HS-27A (cell line): ENCODE measurements around the gene KCNT1.

ENCODE experiments used
- DNase-seq: peaks from one replicate; pipeline ENCODE4 v3.0.0-alpha.2; 2012; ENCODE audit warnings: low read depth, missing footprints

The KCNT1 gene

GRCh38 chr9:135700525-135700924 is 1.5 kb upstream of the KCNT1 start:
- no peak for DNase-seq

DNA sequence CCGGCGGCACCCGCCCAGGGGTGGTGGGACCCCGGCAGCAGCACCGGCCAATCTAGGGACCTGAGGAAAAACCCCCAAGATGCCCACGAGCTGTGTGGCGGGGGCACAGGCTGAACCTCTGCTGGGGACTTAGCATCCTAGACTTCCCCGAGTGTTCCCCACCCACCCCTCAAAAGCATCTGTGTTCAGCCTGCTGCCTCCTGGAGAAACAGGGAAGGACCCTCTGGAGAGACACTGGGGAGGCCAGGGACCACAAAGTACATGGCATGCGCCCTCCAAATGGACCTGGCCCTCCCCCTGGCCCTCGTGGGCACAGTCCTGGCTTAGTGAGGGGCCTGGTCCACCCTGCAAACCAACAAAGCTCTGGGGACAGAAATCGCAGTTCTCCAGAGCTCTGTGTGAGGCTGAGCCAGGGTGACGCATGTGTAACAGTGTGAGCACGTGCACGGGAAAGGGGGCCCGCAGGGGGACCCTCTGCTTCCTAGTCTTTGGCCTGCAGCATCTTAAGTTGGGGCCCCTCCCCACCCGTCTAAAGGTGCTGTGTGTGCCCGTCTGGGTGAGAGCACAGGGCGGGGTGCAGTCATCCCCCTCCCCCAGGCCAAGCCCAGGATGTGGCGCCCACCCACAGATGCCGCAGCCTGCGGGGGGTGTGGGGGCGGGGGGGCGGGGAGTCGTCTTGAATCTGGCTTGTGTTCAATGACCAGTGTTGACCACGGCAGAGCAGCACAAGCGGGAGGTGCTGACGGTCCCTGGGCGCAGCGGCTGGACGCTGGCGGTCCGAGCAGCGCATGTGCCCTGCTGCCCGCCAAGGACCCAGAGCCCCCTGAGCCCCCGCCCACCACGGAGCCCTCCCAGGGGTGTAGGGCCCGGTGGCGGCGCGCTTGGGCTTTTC is 672 bp upstream of the KCNT1 start:
- DNase-seq, result no peak

- DNase-seq, result no peak
Measured at GRCh38 chr9:135703726-135704125, 1.7 kb downstream of the KCNT1 start.

DNA sequence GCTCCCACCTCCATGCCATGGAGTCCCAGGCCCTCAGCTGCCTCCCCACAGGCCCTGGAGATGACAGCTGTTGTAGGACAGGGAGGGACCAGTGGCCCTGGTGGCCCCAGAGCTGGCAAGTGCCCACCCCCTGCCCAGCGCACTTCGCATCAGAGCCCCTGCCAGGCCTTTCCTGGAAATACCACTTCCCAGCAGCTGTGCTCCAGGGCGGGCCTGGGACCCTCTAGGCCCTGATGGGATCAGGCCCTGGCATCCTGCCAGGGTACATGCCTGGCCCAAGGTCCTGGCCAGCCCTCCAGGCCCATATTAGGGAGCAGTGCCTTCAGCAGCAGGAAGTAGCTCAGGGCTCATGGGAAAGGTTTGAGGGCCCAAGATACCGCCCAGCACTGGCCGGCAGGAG is 2.5 kb downstream of the KCNT1 start:
- no peak for DNase-seq

DNA sequence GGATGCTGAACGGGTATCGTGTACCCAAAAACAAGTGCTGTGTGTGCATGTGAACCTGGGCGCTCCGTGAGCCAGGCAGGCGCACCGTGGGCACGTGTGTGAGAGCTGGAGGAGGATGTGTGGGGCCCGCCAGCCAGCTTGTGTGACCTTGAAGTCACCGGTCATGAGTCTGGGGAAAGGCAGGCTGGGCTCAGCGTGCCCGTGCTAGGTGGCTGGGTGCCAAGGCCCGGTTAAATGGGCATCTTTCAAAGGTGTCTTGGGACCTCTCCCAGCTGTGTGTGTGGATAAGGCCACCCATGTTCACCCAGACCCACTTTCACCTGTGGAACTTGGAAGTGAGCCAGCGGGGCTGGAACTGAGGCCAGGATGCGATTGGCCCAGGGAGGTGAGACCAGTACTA is 3.4 kb downstream of the KCNT1 start:
- DNase-seq, result no peak

- DNase-seq, result no peak
Measured at GRCh38 chr9:135706288-135706687, 4.3 kb downstream of the KCNT1 start.

- DNase-seq, result no peak
Measured at GRCh38 chr9:135707252-135708138, 5.5 kb downstream of the KCNT1 start.

DNA sequence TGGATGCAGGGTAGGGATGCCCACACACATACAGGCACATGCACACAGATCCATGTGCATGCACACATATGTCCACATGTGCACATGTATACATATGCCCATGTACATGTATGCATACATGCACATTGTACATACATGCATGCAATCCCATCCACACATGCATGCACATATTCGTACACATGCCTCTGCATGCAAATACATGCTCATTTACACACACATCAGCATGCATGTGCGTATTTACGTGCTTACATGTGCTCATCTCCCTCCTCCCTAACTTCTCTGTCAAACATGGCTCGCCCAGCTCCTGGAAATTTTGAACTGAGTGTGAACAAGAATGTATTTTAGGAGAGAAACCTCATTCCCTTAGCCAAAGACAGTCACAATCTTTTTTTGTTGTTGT is 6.2 kb downstream of the KCNT1 start:
- no peak for DNase-seq

- DNase-seq, result no peak
Measured at GRCh38 chr9:135711391-135711790, 9.4 kb downstream of the KCNT1 start.

DNA sequence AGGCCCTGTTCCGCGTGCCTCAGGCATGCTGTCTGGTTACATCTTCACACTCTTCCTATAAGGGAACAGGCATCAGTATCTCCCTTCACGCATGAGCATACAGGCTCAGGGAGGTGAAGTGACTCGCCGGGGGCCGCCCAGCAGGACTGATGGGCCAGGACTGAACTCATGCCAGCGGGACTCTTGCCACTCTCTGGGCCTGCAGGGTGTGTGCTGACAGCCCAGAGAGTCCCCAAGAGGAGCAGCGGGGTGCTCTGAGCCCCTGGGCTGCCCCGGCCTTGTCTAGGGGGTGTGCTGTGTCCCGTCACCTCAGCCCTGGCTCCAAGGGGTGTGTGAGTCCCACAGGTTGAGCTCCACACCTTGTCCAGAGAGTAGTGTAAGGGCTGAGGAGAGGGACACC is 9.9 kb downstream of the KCNT1 start:
- DNase-seq, result no peak

GRCh38 chr9:135712613-135713295 is 10.8 kb downstream of the KCNT1 start:
- DNase-seq, result no peak

- DNase-seq, result no peak
Measured at GRCh38 chr9:135714242-135715055, 12.5 kb downstream of the KCNT1 start.

DNA sequence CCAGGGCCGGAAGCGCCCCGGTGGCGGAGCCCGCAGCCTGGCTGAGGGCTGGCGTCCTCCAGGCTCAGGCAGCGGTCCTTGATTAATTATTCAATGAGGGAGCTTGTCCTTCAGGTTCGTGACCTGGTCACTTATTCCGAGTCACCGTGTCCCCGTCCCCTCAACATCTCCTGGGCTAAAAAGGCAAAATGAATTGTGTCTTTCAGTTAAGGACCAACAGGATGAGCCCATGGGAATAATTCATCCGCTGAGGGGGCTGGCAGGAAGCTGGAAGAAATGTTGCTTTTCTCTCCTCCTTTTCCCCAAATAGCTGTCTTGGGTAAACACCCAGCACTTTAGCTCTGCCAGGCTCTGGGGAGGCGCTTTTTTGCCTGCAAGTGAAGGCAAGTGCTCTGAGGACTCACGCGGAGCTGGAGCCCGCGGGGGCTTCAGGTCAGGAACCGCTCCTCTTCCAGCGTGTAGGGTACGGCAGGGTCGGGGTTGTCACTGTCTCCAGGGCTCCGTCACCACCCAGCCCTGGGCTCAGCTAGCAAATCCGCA is 13.1 kb downstream of the KCNT1 start:
- no peak for DNase-seq

- no peak for DNase-seq
Measured at GRCh38 chr9:135716045-135716444, 14.1 kb downstream of the KCNT1 start.

- no peak for DNase-seq
Measured at GRCh38 chr9:135717410-135717809, 15.4 kb downstream of the KCNT1 start.

- DNase-seq, result no peak
Measured at GRCh38 chr9:135718616-135719015, 16.6 kb downstream of the KCNT1 start.

DNA sequence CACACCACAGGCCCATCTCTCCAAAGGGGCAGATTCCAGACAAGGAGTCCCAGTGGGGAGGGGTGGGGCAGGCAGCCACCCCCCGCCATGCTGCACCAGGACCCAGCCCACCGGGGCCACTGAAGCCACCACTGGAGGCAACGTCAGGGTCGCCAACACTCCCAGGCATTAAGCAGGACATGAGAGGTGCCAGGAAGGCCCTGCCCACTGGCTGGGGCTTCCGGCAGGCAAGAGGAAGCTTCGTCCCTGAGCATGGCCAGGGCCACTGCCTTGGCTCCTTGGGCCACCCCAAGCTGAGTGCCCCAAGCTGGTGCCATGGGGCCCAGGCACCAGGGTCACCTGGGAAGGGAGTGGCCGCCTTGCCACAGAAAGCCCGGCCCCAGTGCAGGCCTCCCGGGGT is 17.5 kb downstream of the KCNT1 start:
- DNase-seq, result no peak

DNA sequence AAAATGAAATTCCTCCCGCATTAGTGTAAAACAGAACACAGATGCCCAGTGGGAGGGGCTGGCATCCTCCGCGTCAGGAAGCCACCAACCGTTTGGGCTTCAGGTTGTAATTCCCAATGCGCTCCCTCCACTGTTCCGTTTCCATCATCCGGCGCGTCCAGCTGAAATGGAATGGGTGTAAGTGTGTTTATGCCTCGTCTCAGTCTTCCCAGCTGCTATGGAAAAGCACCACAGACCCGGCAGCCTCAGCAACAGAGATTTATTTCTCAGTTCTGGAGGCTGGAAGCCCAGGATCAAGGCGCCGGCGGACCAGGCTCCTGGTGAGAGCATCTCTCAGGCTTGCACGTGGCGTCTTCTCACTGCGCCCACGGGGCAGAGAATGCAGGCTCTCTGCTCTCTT is 20.4 kb downstream of the KCNT1 start:
- DNase-seq, result no peak

GRCh38 chr9:135724186-135724787 is 22.3 kb downstream of the KCNT1 start:
- DNase-seq, result no peak

- DNase-seq, result no peak
Measured at GRCh38 chr9:135726138-135726853, 24.3 kb downstream of the KCNT1 start.
